GM06990 (cell line): ENCODE results near the gene SMARCAL1.
"Not testable (repeated sequence)": the region's sequence is repeated elsewhere in the genome, so short reads cannot be mapped to it uniquely, and the experiment has no call there.

Experiments used
- DNase-seq: peaks from one replicate; pipeline ENCODE4 v3.0.0-alpha.2; 2011; ENCODE audit not compliant: insufficient read length; ENCODE audit errors: extremely low read depth
- H3K27me3 ChIP-seq: replicated peaks from 2 replicates; pipeline ENCODE4 v1.6.0; 2011; ENCODE audit warnings: low read length; ENCODE audit not compliant: control insufficient read depth, insufficient read depth
- H3K36me3 ChIP-seq: 2 replicates; pipeline ENCODE4 v1.5.1; 2011; ENCODE audit warnings: low read length; ENCODE audit not compliant: control insufficient read depth, insufficient read depth
- H3K4me3 ChIP-seq: replicated peaks from 2 replicates; pipeline ENCODE4 v1.5.1; 2011; ENCODE audit warnings: low read depth, mild to moderate bottlenecking, control low read depth, low read length
- TF ChIP-seq, protein P1 (sequence below): IDR thresholded peaks from 2 replicates; pipeline ENCODE4 v1.5.1; 2011; ENCODE audit warnings: low read length, control low read depth, mild to moderate bottlenecking, inconsistent platforms; ENCODE audit not compliant: insufficient read depth, poor library complexity, severe bottlenecking

SMARCAL1 gene

DNA sequence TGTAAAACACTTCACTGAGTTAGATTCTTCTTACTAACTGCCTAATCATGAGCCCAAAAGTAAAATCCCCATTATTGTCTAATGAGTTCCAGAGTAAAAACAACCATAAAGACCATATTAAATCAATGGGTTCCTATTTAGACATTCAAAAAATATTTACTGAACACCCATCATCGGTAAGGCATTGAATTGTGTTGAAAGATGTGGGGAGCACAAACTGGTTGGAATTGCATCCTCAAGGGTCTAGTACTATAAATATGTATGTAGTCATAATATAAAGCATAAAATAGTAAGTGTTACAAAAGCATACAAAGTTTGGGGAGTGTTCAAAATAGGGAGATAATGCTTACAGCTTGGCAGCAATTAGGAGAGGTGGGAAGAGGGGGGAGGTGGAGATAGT is 37.0 kb upstream of the SMARCAL1 start:
- no peak for DNase-seq
- Histone ChIP-seq H3K27me3 (no peaks in the 10 kb centered on the region; the same call in none of the 2 replicates), H3K36me3 (no peaks in the 10 kb centered on the region), H3K4me3 (no peak overlapping the region)
- TF ChIP-seq, protein P1, sequence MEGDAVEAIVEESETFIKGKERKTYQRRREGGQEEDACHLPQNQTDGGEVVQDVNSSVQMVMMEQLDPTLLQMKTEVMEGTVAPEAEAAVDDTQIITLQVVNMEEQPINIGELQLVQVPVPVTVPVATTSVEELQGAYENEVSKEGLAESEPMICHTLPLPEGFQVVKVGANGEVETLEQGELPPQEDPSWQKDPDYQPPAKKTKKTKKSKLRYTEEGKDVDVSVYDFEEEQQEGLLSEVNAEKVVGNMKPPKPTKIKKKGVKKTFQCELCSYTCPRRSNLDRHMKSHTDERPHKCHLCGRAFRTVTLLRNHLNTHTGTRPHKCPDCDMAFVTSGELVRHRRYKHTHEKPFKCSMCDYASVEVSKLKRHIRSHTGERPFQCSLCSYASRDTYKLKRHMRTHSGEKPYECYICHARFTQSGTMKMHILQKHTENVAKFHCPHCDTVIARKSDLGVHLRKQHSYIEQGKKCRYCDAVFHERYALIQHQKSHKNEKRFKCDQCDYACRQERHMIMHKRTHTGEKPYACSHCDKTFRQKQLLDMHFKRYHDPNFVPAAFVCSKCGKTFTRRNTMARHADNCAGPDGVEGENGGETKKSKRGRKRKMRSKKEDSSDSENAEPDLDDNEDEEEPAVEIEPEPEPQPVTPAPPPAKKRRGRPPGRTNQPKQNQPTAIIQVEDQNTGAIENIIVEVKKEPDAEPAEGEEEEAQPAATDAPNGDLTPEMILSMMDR: no peak

DNA sequence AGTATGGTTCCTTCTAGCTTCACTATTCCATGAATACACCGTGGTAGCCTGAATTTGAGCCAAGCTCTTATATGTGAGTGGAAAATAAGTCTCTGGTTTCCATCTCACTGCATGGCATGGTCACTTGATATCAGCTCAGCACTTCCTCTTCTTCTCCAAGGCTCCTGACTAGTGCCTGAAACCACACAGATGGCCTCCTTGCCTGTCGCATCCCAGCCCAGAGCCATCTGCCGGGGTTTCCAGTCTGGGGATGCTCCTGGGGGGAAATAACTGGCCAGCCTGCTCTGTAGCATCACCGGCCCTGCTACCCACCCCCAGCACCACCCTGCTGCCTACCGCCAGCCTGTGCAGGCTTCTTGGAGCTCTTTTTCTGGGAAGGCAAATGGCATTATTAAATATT is 32.3 kb upstream of the SMARCAL1 start:
- TF ChIP-seq, protein P1: no peak
- no peak for DNase-seq
- no peaks in the 10 kb centered on the region for H3K36me3 ChIP-seq
- H3K27me3 ChIP-seq: no peaks in the 10 kb centered on the region; the same call in 1 of the 2 replicates
- no peak overlapping the region for H3K4me3 ChIP-seq

DNA sequence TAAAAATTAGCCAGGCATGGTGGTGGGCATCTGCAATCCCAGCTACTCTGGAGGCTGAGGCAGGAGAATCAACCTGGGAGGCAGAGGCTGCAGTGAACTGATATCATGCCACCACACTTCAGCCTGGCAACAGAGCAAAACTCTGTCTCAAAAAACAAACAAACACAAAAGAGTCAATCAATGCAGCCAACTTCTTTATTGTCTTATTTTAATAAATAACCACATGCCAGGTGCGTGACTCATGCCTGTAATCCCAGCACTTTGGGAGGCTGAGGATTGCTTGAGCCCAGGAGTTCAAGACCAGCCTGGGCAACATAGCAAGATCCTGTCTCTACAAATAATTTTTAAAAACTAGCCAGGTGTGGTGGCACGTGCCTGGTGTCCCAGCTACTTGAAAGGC is 27.9 kb upstream of the SMARCAL1 start:
- H3K36me3 ChIP-seq, DNase-seq, H3K4me3 ChIP-seq, H3K27me3 ChIP-seq: not testable (repeated sequence)

DNA sequence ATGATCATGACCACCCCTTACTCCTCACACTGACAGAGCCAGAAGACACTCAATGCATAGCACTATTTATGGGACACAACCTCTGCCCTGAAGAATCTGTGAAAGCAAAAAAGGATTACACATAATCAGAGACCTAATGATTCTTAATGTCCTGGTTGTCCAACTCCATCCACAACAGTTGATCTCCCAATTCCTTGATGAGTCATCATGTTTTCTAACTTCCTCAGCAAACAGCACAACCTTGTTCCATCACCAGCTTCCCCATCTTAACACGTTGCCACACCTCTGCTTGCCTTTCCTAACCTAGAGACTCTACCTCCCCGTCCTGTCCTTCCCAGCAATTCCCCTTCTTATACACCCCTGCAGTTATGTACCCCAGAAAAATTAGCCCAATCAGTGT is 26.8 kb upstream of the SMARCAL1 start:
- no peaks in the 10 kb centered on the region for H3K27me3 ChIP-seq
- H3K36me3 ChIP-seq: no peaks in the 10 kb centered on the region
- no peak for DNase-seq
- no peak overlapping the region for H3K4me3 ChIP-seq
- TF ChIP-seq, protein P1: no peak

DNA sequence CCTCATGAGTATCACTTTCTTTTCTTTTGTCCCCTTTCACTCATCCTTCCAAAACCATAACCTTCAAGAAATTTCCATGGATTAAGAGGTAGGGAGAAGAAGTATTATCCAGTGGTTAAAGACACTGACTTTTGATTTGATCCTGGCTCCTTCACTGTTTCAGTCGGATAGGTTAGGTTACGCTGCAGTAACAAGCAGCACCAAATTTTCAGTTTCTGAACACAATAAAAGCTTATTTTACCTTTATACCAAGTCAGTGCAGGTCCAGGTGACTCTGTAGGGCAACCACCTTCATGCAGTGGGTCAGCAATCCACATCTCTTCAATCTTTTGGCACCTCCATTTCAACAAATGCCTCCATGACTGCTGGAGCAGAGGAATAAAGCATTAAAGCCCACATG is 25.0 kb upstream of the SMARCAL1 start:
- Histone ChIP-seq H3K27me3 (no peaks in the 10 kb centered on the region; the same call in 1 of the 2 replicates), H3K36me3 (no peaks in the 10 kb centered on the region), H3K4me3 (no peak overlapping the region)
- DNase-seq: no peak
- TF ChIP-seq, protein P1: no peak

DNA sequence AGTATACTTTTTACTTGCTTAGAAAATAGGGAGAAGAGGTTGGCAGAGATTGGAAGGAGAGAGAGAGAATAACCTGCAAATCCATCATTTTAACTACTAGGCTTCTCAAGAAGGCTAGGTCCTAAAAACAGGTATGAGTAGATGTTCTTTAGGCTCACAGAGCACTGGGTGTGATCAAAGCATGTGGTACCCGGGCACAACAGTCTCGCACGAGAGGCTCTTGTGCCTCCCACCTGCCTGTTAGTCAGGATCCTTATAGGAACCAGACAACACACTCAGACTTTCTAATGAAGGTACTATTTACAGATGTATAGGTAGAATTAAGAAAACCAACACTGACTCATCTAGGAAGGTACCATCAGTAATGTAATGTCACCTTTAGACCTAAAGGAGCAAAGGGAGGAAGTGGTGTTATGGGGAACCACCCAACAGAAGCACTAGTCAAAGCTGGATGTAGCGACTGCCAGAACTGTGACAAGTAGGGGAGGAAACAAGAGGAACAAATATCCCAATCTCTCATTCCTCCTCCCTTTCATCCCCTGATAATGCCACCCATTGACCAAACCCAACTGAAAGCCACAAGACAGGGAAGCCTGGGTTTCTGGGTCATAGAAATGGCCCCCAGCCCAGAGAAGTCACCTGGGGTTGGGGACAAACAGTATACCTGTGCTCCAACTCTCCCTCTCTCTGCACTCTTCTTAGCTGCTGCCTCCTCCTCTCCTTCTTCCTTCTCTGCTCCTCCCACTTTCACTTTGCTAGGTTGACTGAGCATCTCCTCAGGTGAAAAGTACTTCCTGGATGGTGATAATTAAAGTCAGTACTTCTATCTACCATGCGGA is 24.0 kb upstream of the SMARCAL1 start:
- TF ChIP-seq, protein P1: no peak
- DNase-seq: no peak
- Histone ChIP-seq H3K36me3 (no peaks in the 10 kb centered on the region), H3K27me3 (no peaks in the 10 kb centered on the region; the same call in 1 of the 2 replicates), H3K4me3 (no peak overlapping the region)
